ENCODE results near the gene TRIM3. TPM values are rescaled to one million over a fixed set of nuclear protein-coding genes. Genes with fewer than 3 reads are reported as not detected.

TRIM3 gene
- total RNA-seq, 1 experiment from 2014 or later, result 13.4 TPM

GRCh38 chr11:6486938-6487337 is 13.2 kb upstream of the TRIM3 start:
- peaks cover 6 to 10% of the 10 kb centered on the region in 2 experiments; a peak in 3 of 4 replicates for H3K4me1 ChIP-seq (ENCODE audit: control insufficient read depth in 1 of 2, insufficient read depth in 2 of 2, low read length in 2 of 2)
- CTCF ChIA-PET, result interaction anchor here (0.6 kb wide), 1 partner anchor 44 kb away, joined by 3 read pairs; no protein-coding TSS in a partner anchor

More at GRCh38 chr11:6486938-6487337, 13.2 kb upstream of the TRIM3 start:
- Histone ChIP-seq H3K4me3 (replicated peaks in 1 of 2; ENCODE audit: low read depth in 1 of 2, low read length in 2 of 2) (no peak overlapping the region), H3K79me2 (ENCODE audit: insufficient read depth, low read length) (peaks cover 19% of the 10 kb centered on the region), H3K4me2 (ENCODE audit: low read length) (no peak overlapping the region), H2AFZ (ENCODE audit: low read depth, low read length, poor library complexity, severe bottlenecking) (no peak overlapping the region), H4K20me1 (ENCODE audit: insufficient read depth) (no peaks in the 10 kb centered on the region), H3K36me3 (ENCODE audit: control insufficient read depth in 1 of 2, insufficient read depth in 2 of 2, low read length in 2 of 2) (peaks cover 20 to 42% of the 10 kb centered on the region in 2 experiments), H3K27me3 (ENCODE audit: insufficient read depth, low read length) (no peaks in the 10 kb centered on the region), H3K9me3 (ENCODE audit: control insufficient read depth in 1 of 2, insufficient read depth in 1 of 2, low read depth in 1 of 2, low read length in 2 of 2) (no peaks in the 10 kb centered on the region), H3K9ac (ENCODE audit: low read length) (no peak overlapping the region), H3K27ac (ENCODE audit: low read depth, low read length) (no peak overlapping the region), H3K9me2 (ENCODE audit: insufficient read depth) (no peaks in the 10 kb centered on the region)
- ChIA-PET RAD21 (ENCODE audit: low non-redundant PET in 1 of 2, low total read pairs in 2 of 2, uncharacterized antibody in 2 of 2, unreplicated experiment in 2 of 2) (no interaction called here), POLR2A (no interaction called here)
- BruUV-seq (replicated peaks), result no TSS peak
- TF ChIP-seq, protein P1, sequence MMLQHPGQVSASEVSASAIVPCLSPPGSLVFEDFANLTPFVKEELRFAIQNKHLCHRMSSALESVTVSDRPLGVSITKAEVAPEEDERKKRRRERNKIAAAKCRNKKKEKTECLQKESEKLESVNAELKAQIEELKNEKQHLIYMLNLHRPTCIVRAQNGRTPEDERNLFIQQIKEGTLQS (IDR thresholded peaks at IDR 0.05), result no peak
- TF ChIP-seq EZH2 (IDR thresholded peaks at IDR 0.05) (no peak), POLR2A (IDR thresholded peaks at IDR 0.05; ENCODE audit: borderline replicate concordance, extremely low read depth, insufficient read depth, insufficient read length) (no peak), TCF7L2 (IDR thresholded peaks at IDR 0.05; ENCODE audit: borderline replicate concordance, extremely low read depth, insufficient read depth, insufficient read length) (no peak), ZBTB33 (IDR thresholded peaks at IDR 0.05; ENCODE audit: extremely low read depth, insufficient replicate concordance, low read length) (no peak), JUND (IDR thresholded peaks at IDR 0.05) (no peak), SP1 (IDR thresholded peaks at IDR 0.05; ENCODE audit: low read depth) (no peak), SRF (IDR thresholded peaks at IDR 0.05; ENCODE audit: low read depth) (no peak), POLR2AphosphoS5 (IDR thresholded peaks at IDR 0.05; ENCODE audit: low read depth, low read length) (no peak), ELF1 (IDR thresholded peaks at IDR 0.05; ENCODE audit: borderline replicate concordance, low read depth) (no peak)
- ATAC-seq (no peak), DNase-seq (ENCODE audit: low read depth, low spot score) (no peak)
- intact Hi-C loops (cut with micrococcal nuclease), result no loop called here
